GM21723 (cell line): ENCODE results near the gene MDFI.

Experiments used
- ATAC-seq: cut with Tn5 transposase; IDR thresholded peaks from one replicate; pipeline ENCODE4 v1.9.1; 2021; ENCODE audit warnings: mild to moderate bottlenecking, moderate library complexity; ENCODE audit not compliant: unreplicated experiment

The MDFI gene

DNA sequence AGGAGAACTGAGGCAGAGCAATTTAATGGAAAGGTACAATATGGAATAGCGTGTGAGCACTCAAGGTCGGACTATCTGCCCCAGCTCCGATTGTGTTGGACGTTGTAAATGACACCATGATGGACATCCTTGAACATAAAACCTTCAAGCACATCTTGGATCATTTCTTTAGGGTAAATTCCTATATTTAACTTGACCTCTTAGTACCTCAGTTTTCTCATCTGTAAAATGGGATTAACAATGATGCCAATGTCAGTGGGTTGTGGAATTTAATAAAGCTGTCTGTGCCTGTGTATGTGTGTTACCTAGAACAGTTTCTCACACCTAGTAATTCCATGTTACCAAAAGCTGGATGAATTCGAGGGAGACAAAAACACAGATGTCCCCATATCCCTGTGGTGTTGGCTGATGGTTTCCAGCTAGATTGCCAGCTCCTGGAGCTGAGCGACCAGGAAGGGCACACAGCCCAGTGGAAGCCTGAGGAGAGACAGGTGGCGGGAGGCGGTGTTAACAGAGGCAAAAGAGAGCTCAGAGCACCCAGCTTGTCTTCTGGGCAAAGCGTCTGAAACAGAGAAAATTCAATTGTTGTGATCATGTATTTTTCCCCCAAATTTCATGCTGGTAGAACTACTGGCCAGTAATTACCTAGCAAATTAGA lies 32.6 kb downstream of the MDFI start:
- ATAC-seq, result no peak

DNA sequence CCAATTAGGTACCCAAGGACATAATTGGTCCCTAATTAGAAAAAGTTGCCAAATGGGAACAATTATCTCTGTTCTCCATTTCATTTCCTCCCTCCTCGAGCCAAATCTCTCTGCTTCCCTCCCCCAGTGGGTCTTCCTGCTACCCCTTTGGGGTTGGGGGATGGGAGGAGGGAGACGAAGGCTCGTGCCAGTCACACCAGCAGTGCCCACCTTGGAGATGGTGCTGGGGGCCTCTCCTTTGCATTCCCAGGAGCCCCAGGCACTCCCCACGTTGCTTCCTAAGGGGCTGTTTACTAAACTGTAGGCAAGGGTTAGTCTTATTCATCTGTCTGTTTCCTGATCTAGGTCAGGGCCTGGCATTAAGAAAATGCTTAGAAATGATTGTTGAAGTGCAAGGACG lies 33.1 kb downstream of the MDFI start:
- ATAC-seq, result no peak

DNA sequence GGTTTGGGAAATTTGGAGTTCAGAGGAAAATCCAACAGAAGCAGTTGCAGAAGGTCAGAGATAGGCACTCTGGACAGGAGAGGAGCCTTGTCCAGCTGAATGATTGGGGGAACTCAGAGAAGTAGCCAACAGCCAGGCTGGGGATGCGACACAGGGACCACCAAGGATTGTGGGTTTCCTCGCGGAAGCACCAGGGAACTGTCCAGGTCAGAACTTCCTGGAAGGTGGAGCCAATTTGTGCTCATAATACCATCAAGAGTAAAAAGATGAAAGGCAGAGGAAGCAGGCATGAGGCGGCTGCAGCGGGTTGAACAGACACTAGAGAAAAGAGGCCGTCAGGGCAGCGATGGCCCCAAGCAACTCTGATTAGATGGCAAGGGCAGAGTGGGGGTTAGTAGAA lies 33.7 kb downstream of the MDFI start:
- ATAC-seq, result no peak

DNA sequence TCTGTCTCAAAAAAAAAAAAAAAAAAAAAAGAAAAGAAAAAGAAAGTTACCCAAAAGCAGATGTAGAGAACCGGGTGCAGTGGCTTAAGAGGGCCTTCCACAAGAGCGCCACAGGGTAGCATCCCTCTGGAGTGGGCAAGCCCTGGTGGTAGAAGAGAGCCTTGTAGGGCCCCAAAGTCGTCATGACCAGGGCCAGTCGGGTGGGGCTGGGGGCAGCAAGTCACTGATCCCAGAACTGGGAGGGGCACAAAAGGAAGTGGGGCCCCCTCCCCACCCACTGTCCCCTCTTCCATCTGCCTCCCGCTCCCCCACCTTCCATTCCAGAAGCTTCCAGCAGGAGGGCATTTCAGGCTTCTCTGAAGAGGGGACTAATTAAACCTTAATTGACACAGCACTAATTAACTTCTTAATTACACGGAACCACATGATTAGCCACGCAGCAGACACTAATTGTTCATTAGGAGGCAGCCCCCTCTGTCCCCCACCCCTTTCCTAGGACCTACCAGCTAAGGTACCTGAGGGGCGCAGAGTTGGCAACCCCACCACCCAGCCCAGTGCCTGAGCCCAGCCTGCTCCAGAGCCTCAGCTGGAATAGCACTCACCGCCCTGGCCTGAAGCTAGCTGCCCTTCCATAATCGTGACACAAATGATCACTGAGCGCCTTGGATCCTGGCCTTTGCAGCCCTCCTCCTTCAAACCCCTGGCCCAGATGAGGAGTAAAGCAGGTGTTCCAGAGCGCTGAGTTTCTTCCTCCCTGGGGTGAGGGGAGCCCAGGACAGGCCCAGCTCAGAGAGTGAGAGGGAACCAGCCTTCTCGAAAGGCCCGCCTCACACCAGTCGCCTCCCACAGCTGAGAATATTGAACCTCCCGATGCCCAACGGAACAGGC lies 34.8 kb downstream of the MDFI start:
- ATAC-seq, result no peak

DNA sequence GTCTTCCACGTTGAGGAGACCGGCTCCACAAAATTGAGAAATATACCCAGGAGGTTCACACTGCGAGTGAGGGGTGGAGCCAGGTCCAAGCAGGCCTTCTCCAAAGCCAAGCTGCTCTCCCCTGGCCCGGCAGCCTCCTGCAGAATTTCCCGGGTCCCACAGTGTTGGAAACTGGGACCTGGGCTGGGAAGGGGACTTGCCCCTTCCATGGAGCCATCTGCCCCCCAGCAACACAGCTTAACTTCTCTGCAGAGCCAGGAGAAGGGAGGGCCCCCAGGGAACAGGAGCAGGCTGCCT lies 35.4 kb downstream of the MDFI start:
- ATAC-seq, result no peak

DNA sequence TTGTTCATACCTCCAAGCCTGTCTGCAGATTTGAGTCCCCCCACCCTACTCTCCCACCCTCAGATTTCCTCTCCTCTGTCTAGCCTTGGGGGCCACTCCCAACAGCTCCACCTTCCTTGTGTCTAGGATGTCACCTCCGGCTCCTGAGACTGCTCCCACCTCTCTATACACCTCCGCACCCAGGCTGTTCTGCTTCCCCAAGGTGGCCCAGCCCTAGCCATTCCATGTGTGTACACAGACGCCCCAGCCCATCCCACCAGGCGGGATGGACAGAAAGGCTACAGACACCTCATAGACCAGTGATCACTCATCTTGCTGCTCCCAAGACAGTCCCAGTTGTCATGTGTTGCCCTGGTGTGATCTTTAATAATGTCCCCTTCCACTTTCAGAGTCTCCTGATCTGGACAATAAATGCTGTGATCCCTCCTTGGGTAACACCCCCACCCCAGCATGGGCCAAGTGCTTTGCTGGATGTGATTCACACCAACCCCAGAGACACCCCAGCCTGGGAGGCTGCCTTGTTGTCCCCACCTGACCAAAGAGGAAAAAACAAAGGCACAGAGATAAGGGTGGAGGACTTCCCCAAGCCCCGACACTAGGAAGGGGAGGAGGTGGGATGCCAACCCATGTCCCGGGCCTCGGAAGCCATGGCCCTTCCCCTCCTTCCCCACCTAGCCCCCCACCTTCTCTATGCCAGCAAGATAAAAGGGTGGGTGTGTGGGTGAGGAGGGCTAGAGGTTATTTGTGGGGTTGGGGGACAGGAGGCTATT lies 36.1 kb downstream of the MDFI start:
- no peak for ATAC-seq

DNA sequence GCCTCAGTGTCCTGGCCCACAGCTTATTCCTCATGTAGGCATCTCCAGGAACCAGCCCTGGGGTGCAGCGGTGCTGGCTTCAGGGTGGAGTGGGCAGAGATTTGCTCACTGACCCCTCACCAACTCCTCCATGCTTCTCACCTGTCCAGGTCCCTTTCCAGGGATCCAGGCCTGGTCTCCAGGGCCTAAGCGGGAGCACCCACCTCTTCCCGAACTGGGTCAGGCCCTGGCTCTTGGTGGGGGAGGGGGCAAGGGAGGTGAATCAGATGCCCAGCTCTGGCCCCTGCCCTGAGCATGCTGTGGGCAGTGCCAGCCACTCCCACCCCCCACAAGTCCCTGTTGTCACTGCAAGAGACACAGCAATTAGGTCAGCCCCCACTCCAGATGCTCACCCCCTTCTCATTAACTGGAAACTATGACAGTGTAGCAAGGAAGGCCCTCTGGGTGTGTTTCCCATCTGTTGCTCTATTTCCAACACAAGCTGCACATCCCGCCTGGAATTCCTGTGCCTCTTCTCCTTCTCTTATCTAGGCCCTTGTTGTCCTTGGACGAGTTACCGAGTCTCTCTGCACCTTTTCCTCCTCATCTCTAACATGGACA lies 37.0 kb downstream of the MDFI start:
- ATAC-seq, result no peak

DNA sequence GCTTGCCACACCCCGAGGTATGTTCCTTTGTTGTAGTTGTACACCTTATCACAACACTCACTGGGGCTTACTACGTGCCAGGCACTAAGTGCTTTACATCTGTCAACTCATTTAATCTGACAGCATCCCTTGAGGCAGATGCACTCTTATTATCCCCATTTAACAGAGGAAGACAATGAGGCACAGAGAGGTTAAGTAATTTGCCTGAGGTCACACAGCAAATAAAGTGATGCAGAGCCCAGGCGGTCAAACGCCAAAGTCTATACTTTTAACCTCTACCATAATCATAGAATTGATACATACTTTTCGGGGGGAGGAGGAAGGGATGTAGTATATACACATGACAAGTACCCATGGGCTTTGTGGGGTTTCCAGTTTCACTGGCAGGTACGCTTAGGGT lies 37.7 kb downstream of the MDFI start:
- no peak for ATAC-seq

DNA sequence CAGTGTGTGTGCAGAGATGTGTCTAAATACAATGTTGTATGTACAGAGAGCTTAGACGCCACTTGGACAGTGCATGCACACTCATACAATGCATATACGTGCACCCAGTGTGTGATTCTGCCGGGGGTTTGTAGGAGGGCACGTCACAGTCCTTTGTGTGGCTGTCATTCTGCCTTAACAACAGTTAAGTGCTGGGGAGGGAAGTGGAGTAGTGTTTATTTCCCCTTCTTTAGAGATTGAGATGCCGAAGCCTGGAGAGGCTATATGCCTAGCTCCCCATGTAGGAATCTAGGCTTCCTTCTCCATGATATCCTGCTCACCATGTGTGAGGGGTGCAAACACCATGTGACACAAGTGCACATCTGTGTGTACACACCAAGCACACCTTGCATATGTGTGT lies 38.2 kb downstream of the MDFI start:
- no peak for ATAC-seq

DNA sequence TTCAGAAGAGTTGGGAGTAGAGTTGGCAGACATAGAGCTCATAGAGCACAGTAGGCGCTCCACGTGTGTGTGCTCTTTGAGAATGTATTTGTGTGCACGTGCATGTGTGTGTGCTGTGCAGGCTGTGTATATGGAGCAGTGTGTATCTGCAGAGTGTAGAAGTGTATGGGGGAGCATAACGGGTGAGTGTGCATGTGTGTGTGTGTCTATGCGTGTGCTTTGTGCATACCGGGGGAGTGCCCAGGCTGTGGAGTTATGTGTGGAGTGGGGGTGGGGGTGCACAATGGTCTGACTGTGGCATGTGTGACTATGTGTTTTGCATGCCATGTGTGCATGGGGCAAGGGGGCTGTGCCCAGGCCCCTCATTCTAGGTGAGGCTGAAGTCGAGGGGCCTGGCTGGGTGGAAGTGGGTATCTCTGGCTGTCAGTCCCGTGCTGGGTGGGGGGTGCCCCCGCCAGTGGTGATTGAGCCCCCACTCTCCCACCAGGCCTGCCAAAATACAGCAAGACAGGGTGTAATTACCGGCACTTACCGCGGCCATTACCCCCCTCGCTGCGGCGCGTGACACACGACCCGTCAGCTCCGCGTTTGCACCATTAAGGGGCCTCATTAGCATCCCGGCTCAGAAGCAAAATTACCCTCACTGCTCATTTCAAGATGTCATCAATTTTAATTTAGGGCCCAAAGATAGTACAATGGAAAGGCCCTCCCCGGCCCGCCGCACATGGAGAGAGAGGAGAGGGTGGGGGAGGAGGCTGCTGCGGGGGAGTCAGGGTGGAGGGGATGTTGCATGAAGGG lies 39.1 kb downstream of the MDFI start:
- ATAC-seq, result no peak

DNA sequence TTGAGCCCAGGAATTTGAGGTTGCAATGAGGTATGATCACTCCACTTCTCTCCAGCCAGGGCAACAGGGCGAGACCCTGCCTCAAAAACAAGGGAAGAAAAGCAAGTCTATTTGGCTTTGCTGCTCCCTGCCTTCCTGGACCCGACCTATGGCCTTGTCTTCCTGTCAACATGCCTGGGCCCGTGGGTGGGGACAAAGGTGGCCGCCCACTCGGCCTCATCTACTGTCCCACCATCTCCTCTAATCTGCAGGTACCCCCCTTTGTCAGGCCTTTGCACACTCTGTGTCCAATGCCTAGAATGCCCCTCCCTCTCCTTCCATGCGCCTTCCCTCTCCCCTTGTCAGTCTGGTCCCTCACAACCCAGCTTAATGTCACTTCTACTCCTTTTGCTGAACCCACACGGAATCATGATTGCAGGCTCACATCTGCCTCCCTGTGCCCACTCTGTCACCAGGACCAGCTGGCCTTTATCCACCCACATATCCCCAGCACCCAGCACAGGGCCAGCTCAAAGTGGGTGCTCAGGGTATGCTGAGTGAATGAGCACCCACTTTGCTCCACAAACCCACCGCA lies 40.3 kb downstream of the MDFI start:
- ATAC-seq, result no peak

DNA sequence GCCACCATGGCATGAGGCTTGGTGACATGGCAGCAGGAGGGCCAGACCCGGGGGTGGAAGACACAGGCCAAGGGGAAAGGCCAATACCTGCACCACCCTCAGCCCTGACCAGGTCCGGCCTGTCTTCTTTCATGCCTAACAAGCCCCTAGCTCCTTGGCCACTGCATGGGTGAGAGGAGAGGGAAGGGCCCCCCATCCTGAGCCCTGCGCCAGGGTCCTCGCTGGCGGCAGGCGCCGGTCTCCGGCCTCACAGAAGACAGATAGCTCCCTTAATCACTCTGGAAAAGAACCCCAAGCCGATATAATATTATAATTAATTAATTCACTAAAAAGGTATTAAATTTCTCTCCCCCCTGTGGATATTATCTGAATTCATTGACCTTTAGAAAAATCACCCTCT lies 41.4 kb downstream of the MDFI start:
- no peak for ATAC-seq

DNA sequence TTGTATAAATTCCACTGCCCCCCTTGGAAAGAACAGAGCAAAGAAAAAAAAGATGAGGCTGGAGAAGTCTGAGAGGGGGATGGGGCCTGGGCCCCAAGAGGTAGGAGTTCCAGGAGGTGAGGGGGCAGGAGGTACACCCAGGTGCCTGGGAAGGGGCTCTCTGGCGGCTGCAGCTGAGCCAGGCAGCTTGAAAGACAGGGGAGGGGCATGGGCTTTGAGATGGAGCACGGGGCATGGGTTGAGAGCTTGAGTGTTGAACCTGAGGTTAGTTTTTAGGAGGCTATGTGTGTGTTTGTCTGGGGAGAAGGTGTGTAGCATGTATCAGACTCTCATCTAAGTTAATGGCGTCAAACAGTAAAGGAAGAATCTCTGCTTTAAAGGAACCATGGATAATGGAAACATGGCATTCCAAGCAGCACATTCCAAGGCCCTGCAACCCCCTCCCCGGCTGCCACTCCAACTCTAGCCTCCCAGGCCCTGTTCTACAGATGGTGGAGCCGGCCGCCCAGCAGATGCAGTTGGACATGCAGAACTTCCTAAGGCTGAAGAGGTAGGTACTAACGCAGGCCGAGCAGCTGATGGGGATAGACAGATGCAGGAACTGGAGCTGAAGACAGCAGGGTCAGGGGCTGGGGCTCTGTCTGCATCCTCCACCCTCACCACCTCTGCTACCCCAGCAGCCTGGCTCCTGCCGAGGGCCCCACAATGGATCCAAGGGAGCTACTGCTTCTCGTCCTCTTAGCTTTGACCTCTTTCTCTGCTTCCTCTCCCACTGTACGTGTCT lies 42.1 kb downstream of the MDFI start:
- no peak for ATAC-seq

DNA sequence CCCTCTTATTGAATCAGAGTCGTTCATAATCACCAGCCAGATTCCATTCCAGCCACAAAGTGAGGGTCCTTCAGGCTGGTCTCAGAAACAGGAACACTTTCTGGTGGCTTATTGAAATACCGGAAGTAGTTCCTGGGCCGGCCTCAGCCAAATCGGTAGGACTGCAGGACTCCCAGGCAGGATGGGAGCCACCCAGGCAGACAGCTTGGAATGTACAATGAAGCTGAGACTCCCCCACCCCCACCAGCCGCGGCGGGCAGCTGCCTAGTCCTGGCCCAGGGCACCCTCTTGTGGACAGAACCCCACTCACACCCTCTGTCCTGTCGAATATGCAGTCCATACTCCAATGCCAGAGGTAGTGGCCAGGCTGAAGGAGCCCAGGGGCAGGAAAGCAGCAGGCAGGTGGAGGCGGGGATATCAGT lies 43.8 kb downstream of the MDFI start:
- no peak for ATAC-seq

DNA sequence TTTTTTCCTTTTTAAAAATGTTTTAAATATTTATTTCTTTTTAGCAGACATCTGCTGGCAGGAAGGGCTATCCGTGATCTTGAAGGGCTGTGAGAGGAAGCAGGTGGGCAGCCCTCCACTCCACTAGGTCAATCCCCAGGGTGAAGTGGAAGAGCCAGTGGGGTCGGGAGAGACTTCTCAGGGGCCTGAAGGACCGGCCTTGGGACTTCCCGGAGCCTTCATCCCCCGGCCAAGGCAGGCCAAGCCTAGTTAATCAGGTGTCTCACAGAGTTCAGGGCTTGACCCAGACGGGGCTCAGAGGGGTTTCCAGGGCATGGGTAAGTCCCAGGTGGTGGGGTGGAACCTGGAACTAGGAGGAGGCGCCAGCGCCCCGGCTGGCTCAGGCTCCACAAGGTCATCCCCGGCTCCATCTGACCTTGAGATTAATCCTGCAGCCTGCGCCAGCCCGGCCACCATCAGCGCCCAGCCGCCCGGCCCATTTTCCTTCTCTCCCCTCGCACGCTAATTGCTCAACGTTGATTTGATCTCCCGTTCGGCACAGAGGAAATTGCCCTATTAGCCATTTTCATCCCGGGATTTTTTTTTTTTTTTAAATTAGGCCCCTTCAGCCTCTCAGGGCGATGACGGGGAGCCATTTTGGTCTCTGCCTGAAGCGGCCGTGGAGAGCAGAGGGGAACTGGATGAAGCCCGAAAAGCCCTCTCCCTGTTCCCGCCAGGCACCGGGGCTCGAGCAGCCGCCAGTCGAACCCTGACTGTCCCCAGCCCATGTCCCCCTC lies 44.4 kb downstream of the MDFI start:
- ATAC-seq, result no peak

DNA sequence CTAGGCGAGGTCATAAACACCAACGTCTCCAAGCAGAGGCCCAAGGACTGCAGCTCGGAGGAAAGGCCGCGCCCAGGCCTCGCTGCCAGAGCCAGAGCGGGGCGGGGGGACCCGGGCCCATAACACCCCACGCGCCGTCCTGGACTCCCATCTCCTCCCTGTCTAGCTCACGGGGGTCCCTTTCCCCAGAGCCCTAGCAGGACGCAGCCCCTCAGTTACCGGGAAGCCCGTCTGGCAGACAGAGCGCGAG lies 44.9 kb downstream of the MDFI start:
- ATAC-seq, result peak; percentile 18

DNA sequence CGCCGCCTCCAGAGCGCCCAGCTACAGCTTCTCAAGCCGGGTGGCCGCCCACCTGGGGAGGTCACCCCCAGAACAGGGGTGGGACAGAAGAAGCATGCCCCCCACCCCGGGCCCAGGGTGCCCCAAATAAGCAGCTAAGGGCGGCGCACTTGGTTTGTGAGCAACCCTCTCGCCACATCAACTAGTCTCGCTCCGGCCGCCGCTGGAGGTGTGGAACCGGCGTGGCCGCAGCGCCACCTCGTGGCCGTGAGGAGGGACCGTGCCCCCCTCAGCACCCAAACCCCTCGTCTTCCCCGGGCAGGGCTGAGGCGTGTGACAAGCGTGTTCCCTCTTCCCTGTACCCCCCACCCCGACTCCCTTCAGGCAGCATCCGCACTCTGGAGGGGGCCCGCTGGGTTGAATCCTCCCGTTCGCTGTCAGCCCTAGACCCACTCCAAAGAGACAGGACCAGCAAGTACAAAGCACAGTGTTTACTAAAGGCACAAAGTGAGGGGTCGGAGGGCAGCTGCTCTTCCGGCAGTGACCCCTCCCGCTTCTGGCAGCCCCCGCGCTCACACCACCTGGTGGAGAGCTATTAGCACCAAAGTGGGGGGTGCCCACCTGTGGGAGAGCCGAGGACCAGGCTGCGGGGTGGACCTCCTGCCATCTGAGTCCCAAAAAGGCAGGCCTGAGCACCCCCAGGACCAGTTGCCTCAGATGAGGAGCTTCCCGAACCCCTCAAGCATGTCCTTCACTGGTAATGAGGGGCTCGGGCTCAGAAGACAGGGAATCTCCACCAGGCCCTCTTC lies 45.4 kb downstream of the MDFI start:
- peak; percentile 66 for ATAC-seq
